HepG2 (cell line): ENCODE data around the gene FGF14. TPM values are rescaled to one million over a fixed set of nuclear protein-coding genes. Genes with fewer than 3 reads are reported as not detected.

Source experiments
- ATAC-seq: fragments of 200-7000 bp; cut with Tn5 transposase; 3 replicates; pipeline ENCODE4 v1.9.1; 2020; ENCODE audit warnings: mild to moderate bottlenecking, moderate library complexity
- BruUV-seq: library from RNA; stranded (reverse); fragments of 400-500 nt; replicated peaks from 2 replicates; lab custom pipeline; 2021; lab: Mats Ljungman, UMichigan
- CTCF ChIA-PET: fragments of 300-600 bp; formaldehyde crosslinking; extraction: SDS; loops from one replicate; lab custom pipeline; 2021; ENCODE audit warnings: low total read pairs, inconsistent platforms, low intra/inter-chr PET ratio; lab: Yijun Ruan, JAX
- POLR2A ChIA-PET: fragments of 350-600 bp; sonication (Branson Sonifier 250); formaldehyde crosslinking; loops from one replicate; lab custom pipeline; 2020; ENCODE audit warnings: antibody characterized with exemption, inconsistent platforms; lab: Yijun Ruan, JAX
- DNase-seq: peaks from one replicate; pipeline ENCODE4 v3.0.0-alpha.2; 2015; ENCODE audit warnings: low spot score
- FAIRE-seq: peaks from 3 replicates; lab custom pipeline; 2011; peaks lifted over from hg19 to GRCh38; lab: Jason Lieb, UNC
- H2AFZ ChIP-seq: one replicate; pipeline ENCODE4 v1.6.1; 2011; ENCODE audit warnings: low read length, inconsistent platforms
- H3K27ac ChIP-seq: fragments of 300-600 bp; 3 replicates; pipeline ENCODE4 v1.8.0; 2011; ENCODE audit warnings: mixed run types, mild to moderate bottlenecking, mixed read lengths, low read length, inconsistent platforms; ENCODE audit not compliant: insufficient read depth; ENCODE audit errors: extremely low read length
- H3K27me3 ChIP-seq, 2 experiments: fragments of 200-600 bp in 1 of 2; 2 replicates in 1 of 2; 3 replicates in 1 of 2; pipeline versions ENCODE4 v1.6.0 to v1.8.0; 2011; ENCODE audit warnings: low read length in 2 of 2, mild to moderate bottlenecking in 2 of 2, moderate library complexity in 2 of 2, inconsistent platforms in 1 of 2; ENCODE audit not compliant: insufficient read depth in 2 of 2, control insufficient read depth in 1 of 2
- H3K36me3 ChIP-seq, 2 experiments: fragments of 200-600 bp in 1 of 2; replicated peaks in 1 of 2; 2 replicates in 1 of 2; 3 replicates in 1 of 2; pipeline versions ENCODE4 v1.5.1 to v1.8.0; 2011; ENCODE audit warnings: low read length in 2 of 2, inconsistent platforms in 1 of 2; ENCODE audit not compliant: insufficient read depth in 2 of 2, control insufficient read depth in 1 of 2
- H3K4me1 ChIP-seq: 2 replicates; pipeline ENCODE4 v1.5.1; 2012; ENCODE audit warnings: low read length, inconsistent platforms; ENCODE audit not compliant: insufficient read depth
- H3K4me2 ChIP-seq: 2 replicates; pipeline ENCODE4 v1.6.0; 2011; ENCODE audit warnings: low read depth, low read length, inconsistent platforms
- H3K4me3 ChIP-seq, 3 experiments: fragments of 200-600 bp in 1 of 3; sonication (generic), shearing (Covaris generic) in 1 of 3; replicated peaks in 1 of 3; 2 replicates each; pipeline ENCODE4 v1.5.1; 2011 to 2016; ENCODE audit warnings: low read length in 3 of 3, inconsistent platforms in 2 of 3, low read depth in 2 of 3, mild to moderate bottlenecking in 2 of 3, control low read depth in 1 of 3, mixed read lengths in 1 of 3; ENCODE audit not compliant: insufficient read depth in 1 of 3
- H3K79me2 ChIP-seq: one replicate; pipeline ENCODE4 v1.6.1; 2011; ENCODE audit warnings: low read length, inconsistent platforms; ENCODE audit not compliant: insufficient read depth
- H3K9ac ChIP-seq: 2 replicates; pipeline ENCODE4 v1.6.0; 2011; ENCODE audit warnings: mild to moderate bottlenecking, low read depth, low read length, inconsistent platforms; ENCODE audit not compliant: insufficient read depth
- H3K9me3 ChIP-seq: 2 replicates; pipeline ENCODE4 v1.5.1; 2012; ENCODE audit warnings: mild to moderate bottlenecking, low read length
- H4K20me1 ChIP-seq: 2 replicates; pipeline ENCODE4 v1.6.0; 2011; ENCODE audit warnings: inconsistent platforms, mild to moderate bottlenecking, low read length, moderate library complexity; ENCODE audit not compliant: insufficient read depth
- ATAD3A ChIP-seq: sonication (generic); formaldehyde crosslinking; IDR thresholded peaks from 2 replicates; pipeline ENCODE4 v1.4.0; 2020; ENCODE audit warnings: missing genetic modification reagents
- NCOR1 ChIP-seq: fragments of 200-600 bp; sonication (generic); IDR thresholded peaks from 2 replicates; pipeline ENCODE4 v1.7.0; 2017; ENCODE audit warnings: antibody characterized with exemption, low read length, borderline replicate concordance
- RBM22 ChIP-seq: fragments of 200-400 bp; formaldehyde crosslinking; optimal IDR thresholded peaks from 2 replicates; pipeline ENCODE3; 2017; ENCODE audit warnings: mild to moderate bottlenecking, low read length, moderate library complexity
- ZNF354B ChIP-seq: sonication (generic); formaldehyde crosslinking; IDR thresholded peaks from 2 replicates; pipeline ENCODE4 v1.8.0; 2022; ENCODE audit warnings: mild to moderate bottlenecking, missing genetic modification reagents
- ZNF570 ChIP-seq: sonication (generic); formaldehyde crosslinking; IDR thresholded peaks from 2 replicates; pipeline ENCODE4 v1.4.0; 2020; ENCODE audit warnings: mild to moderate bottlenecking, missing genetic modification reagents, borderline replicate concordance
- in situ Hi-C: cut with HindIII; loops from 2 replicates; pipeline ENCODE4 v1.10.0; 2017; ENCODE audit warnings: low pct_unique_long_range_greater_than_20kb; ENCODE audit not compliant: extremely low pct_ligation_motif_present
- intact Hi-C: fragments of 100-400 bp; cut with micrococcal nuclease; formaldehyde crosslinking; loops from one replicate; pipeline ENCODE4 v1.10.0; 2022; ENCODE audit not compliant: unreplicated experiment
- polyA plus RNA-seq, 8 experiments: library from polyadenylated mRNA; depleted of rRNA in 3 of 8; stranded (reverse) in 7 of 8; unstranded in 1 of 8; fragments of >200 nt; fragmentation: Illumina TruSeq in 4 of 8; extraction: Trizol in 4 of 8; gene quantifications; 2 replicates each; pipeline versions ENCODE4 v1.2.1 to v1.2.3, GENCODE V29; 2011 to 2016; ENCODE audit warnings: low read depth in 4 of 8, missing spikeins in 1 of 8, mixed read lengths in 1 of 8; ENCODE audit not compliant: insufficient read depth in 1 of 8
- total RNA-seq, 5 experiments: library from RNA; depleted of rRNA; stranded (reverse); fragments of >200 nt; fragmentation: Illumina TruSeq; extraction: Trizol; gene quantifications; 2 replicates each; pipeline ENCODE4 v1.2.3, GENCODE V29; 2016; ENCODE audit warnings: low read depth in 1 of 5
- TF ChIP-seq, protein P1 (sequence below): IDR thresholded peaks from 2 replicates; pipeline ENCODE4 v1.6.1; 2016
- TF ChIP-seq, protein P2 (sequence below): IDR thresholded peaks from 2 replicates; pipeline ENCODE4 v1.6.1; 2016; ENCODE audit warnings: low read depth, missing genetic modification reagents, missing compliant biosample characterization
- TF ChIP-seq, protein P3 (sequence below): sonication (generic); formaldehyde crosslinking; IDR thresholded peaks from 2 replicates; pipeline ENCODE4 v1.5.1; 2020; ENCODE audit warnings: mild to moderate bottlenecking, missing genetic modification reagents, moderate library complexity
- TF ChIP-seq, protein P4 (sequence below): sonication (generic); formaldehyde crosslinking; IDR thresholded peaks from 2 replicates; pipeline ENCODE4 v1.4.0; 2020; ENCODE audit warnings: missing genetic modification reagents, low read depth, mild to moderate bottlenecking, borderline replicate concordance
- TF ChIP-seq, protein P5 (sequence below): sonication (generic); formaldehyde crosslinking; IDR thresholded peaks from 2 replicates; pipeline ENCODE4 v1.8.1; 2023; ENCODE audit warnings: mild to moderate bottlenecking, missing genetic modification reagents

FGF14 gene
- total and polyA plus RNA-seq, 2 of the 13 experiments (the other 11 are each of a cell fraction or from before 2014, with no cell fraction given): not detected

DNA sequence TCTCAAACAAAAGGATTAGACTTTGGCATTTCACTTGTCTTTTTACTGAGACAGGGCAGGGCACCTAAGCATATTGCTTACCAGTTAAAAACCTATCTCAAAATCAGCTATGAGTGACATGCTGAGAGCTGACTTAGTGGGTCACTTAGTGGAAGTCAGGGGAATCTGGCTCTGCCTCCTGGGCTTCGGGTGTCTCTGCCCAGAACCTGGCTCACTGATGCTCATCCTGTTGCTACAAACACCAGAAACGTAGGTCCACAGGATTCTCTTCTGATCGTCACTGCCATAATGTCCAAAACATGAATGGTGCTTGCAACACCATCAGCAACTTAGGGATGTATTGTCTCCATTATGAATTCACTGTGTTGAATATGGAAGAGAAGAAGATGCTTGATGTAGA is 673.2 kb downstream of the FGF14 start (continued):
- TF ChIP-seq, protein P1, sequence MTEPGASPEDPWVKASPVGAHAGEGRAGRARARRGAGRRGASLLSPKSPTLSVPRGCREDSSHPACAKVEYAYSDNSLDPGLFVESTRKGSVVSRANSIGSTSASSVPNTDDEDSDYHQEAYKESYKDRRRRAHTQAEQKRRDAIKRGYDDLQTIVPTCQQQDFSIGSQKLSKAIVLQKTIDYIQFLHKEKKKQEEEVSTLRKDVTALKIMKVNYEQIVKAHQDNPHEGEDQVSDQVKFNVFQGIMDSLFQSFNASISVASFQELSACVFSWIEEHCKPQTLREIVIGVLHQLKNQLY (CRISPR knock-in tag): no peak
- TF ChIP-seq, protein P2, sequence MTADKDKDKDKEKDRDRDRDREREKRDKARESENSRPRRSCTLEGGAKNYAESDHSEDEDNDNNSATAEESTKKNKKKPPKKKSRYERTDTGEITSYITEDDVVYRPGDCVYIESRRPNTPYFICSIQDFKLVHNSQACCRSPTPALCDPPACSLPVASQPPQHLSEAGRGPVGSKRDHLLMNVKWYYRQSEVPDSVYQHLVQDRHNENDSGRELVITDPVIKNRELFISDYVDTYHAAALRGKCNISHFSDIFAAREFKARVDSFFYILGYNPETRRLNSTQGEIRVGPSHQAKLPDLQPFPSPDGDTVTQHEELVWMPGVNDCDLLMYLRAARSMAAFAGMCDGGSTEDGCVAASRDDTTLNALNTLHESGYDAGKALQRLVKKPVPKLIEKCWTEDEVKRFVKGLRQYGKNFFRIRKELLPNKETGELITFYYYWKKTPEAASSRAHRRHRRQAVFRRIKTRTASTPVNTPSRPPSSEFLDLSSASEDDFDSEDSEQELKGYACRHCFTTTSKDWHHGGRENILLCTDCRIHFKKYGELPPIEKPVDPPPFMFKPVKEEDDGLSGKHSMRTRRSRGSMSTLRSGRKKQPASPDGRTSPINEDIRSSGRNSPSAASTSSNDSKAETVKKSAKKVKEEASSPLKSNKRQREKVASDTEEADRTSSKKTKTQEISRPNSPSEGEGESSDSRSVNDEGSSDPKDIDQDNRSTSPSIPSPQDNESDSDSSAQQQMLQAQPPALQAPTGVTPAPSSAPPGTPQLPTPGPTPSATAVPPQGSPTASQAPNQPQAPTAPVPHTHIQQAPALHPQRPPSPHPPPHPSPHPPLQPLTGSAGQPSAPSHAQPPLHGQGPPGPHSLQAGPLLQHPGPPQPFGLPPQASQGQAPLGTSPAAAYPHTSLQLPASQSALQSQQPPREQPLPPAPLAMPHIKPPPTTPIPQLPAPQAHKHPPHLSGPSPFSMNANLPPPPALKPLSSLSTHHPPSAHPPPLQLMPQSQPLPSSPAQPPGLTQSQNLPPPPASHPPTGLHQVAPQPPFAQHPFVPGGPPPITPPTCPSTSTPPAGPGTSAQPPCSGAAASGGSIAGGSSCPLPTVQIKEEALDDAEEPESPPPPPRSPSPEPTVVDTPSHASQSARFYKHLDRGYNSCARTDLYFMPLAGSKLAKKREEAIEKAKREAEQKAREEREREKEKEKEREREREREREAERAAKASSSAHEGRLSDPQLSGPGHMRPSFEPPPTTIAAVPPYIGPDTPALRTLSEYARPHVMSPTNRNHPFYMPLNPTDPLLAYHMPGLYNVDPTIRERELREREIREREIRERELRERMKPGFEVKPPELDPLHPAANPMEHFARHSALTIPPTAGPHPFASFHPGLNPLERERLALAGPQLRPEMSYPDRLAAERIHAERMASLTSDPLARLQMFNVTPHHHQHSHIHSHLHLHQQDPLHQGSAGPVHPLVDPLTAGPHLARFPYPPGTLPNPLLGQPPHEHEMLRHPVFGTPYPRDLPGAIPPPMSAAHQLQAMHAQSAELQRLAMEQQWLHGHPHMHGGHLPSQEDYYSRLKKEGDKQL (CRISPR knock-in tag): no peak

DNA sequence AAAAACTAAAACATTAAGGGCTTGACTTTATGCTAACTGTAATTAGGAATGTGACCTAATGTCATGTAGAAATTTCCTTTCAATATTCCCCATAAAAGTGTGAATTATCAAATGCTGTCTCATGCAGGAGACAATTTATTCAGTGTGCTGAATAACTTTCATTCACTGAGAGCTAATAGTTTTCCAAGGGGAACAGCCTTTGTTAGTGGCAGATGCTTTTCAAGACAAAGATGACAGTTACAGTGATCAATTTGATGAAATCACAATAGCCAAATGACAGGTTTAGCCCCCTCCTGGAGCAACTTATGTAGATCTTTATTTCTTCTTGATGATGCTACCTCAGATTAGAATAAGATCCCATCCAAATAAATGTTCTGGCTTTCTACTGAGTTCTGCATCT is 673.8 kb downstream of the FGF14 start:
- BruUV-seq: no TSS peak
- FAIRE-seq (no peak), ATAC-seq (no peak), DNase-seq (no peak)
- Histone ChIP-seq H3K27me3 (no peaks in the 10 kb centered on the region), H3K79me2 (no peaks in the 10 kb centered on the region), H3K4me3 (no peak overlapping the region), H3K4me2 (no peak overlapping the region), H3K9ac (no peak overlapping the region), H3K9me3 (no peaks in the 10 kb centered on the region), H2AFZ (no peak overlapping the region), H3K27ac (no peak overlapping the region), H3K36me3 (no peaks in the 10 kb centered on the region), H4K20me1 (no peaks in the 10 kb centered on the region), H3K4me1 (no peaks in the 10 kb centered on the region)
- in situ Hi-C loops: no loop called here
- ChIA-PET CTCF (no interaction called here), POLR2A (no interaction called here)
- intact Hi-C loops: no loop called here
- TF ChIP-seq NCOR1 (no peak), RBM22 (no peak), ZNF570 (CRISPR knock-in tag) (no peak), ZNF354B (CRISPR knock-in tag) (no peak), ATAD3A (CRISPR knock-in tag) (no peak)
- TF ChIP-seq, protein P3, sequence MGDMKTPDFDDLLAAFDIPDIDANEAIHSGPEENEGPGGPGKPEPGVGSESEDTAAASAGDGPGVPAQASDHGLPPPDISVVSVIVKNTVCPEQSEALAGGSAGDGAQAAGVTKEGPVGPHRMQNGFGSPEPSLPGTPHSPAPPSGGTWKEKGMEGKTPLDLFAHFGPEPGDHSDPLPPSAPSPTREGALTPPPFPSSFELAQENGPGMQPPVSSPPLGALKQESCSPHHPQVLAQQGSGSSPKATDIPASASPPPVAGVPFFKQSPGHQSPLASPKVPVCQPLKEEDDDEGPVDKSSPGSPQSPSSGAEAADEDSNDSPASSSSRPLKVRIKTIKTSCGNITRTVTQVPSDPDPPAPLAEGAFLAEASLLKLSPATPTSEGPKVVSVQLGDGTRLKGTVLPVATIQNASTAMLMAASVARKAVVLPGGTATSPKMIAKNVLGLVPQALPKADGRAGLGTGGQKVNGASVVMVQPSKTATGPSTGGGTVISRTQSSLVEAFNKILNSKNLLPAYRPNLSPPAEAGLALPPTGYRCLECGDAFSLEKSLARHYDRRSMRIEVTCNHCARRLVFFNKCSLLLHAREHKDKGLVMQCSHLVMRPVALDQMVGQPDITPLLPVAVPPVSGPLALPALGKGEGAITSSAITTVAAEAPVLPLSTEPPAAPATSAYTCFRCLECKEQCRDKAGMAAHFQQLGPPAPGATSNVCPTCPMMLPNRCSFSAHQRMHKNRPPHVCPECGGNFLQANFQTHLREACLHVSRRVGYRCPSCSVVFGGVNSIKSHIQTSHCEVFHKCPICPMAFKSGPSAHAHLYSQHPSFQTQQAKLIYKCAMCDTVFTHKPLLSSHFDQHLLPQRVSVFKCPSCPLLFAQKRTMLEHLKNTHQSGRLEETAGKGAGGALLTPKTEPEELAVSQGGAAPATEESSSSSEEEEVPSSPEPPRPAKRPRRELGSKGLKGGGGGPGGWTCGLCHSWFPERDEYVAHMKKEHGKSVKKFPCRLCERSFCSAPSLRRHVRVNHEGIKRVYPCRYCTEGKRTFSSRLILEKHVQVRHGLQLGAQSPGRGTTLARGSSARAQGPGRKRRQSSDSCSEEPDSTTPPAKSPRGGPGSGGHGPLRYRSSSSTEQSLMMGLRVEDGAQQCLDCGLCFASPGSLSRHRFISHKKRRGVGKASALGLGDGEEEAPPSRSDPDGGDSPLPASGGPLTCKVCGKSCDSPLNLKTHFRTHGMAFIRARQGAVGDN (CRISPR knock-in tag): no peak
- TF ChIP-seq, protein P4, sequence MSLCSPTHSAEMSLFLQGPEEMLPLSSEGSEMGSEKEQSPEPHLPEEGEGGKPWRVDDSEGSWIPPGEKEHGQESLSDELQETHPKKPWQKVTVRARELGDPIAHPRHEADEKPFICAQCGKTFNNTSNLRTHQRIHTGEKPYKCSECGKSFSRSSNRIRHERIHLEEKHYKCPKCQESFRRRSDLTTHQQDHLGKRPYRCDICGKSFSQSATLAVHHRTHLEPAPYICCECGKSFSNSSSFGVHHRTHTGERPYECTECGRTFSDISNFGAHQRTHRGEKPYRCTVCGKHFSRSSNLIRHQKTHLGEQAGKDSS (CRISPR knock-in tag): no peak
- TF ChIP-seq, protein P5, sequence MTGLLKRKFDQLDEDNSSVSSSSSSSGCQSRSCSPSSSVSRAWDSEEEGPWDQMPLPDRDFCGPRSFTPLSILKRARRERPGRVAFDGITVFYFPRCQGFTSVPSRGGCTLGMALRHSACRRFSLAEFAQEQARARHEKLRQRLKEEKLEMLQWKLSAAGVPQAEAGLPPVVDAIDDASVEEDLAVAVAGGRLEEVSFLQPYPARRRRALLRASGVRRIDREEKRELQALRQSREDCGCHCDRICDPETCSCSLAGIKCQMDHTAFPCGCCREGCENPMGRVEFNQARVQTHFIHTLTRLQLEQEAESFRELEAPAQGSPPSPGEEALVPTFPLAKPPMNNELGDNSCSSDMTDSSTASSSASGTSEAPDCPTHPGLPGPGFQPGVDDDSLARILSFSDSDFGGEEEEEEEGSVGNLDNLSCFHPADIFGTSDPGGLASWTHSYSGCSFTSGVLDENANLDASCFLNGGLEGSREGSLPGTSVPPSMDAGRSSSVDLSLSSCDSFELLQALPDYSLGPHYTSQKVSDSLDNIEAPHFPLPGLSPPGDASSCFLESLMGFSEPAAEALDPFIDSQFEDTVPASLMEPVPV (CRISPR knock-in tag): no peak
